GM12891 (cell line): ENCODE data around the gene CDC42EP4.

Experiments used
- DNase-seq: peaks from one replicate; pipeline ENCODE4 v3.0.0; 2011; ENCODE audit warnings: low spot score; ENCODE audit not compliant: insufficient read length
- FAIRE-seq: peaks from 2 replicates; lab custom pipeline; 2011; peaks lifted over from hg19 to GRCh38; lab: Jason Lieb, UNC
- PAX5 ChIP-seq: IDR thresholded peaks from 2 replicates; pipeline ENCODE4 v1.6.1; 2011; ENCODE audit warnings: low read length, moderate library complexity, mild to moderate bottlenecking; ENCODE audit not compliant: insufficient read depth, severe bottlenecking
- POLR2A ChIP-seq: IDR thresholded peaks from 2 replicates; pipeline ENCODE4 v1.6.1; 2011; ENCODE audit warnings: low read depth, low read length, control low read depth
- POLR2AphosphoS5 ChIP-seq: IDR thresholded peaks from 2 replicates; pipeline ENCODE4 v1.6.1; 2011; ENCODE audit warnings: low read depth, low read length, control low read depth
- POU2F2 ChIP-seq: IDR thresholded peaks from 2 replicates; pipeline ENCODE4 v1.6.1; 2011; ENCODE audit warnings: low read depth, mild to moderate bottlenecking, control low read depth, low read length, moderate library complexity
- SPI1 ChIP-seq: IDR thresholded peaks from 2 replicates; pipeline ENCODE4 v1.6.1; 2011; ENCODE audit warnings: low read depth, low read length, control low read depth
- TAF1 ChIP-seq: IDR thresholded peaks from 2 replicates; pipeline ENCODE4 v1.6.1; 2011; ENCODE audit warnings: low read depth, low read length, control low read depth

CDC42EP4 gene

DNA sequence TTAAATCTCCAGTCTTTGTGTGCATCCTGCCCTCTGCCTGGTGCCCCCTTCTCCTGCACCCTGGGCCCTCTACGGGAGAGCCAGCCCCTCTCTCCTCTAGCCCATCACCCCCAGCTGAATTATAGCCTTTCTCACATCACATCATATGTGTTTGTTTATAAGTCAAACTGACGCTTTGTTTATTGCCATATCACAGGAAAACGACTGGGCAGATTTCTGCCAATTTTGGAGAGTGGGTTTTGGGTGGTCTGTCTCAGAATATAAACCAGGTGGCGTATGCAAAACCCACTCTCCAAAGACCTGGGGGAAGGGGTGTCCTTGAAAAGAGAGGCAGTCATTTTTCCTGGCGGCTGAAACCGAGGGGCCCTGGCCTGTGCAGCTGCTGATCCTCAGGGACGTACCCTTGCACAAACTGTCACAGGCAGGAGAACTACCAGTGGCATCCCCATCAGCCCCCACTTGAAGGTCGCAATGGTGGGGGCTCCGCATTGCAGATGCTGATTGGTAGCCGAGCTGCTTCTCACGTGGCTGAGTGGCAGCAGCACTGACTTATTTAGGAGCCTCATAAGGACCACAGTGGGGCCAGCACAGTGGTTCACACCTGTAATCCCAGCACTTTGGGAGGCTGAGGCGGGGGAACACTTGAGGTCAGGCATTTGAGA, 34.8 kb upstream of the CDC42EP4 start:
- FAIRE-seq = no peak
- no peak for TF ChIP-seq PAX5
- TF ChIP-seq SPI1 = no peak
- TF ChIP-seq POLR2AphosphoS5 = no peak
- TF ChIP-seq POU2F2 = no peak
- DNase-seq = no peak

DNA sequence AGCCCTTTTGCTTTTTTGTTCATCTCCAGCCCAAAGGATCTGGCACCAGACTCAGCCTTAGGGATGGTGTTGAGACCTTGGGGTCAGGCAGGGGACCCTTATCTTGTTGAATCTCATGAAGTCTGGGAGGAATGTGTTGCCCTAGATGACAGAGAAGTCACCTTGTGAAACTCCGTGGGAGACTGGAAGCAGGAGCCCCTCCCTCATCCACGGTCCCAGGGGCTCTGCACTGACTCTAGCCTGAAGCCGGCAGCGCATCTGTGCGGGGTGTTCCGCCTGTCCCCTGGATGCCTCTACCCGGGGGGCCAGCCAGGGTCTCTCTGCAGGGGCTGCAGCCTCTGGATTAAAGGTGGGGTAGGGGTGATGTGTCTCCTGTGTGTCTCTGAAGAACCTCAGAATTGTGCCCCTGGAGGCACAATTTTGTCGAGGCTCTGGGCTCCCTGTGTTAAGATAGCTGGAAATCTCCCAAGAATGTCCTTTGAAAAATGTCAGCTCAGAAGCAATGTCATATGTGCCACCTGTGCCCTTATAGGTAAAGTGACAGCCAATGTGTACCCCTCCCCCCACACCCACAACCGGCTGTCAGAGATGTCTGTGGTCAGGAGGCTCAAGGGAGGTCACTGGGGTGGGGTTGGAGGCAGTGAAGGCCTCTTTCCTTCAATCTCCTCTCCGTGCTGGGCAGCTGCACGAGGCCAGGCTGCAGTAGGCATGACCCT, 32.1 kb upstream of the CDC42EP4 start:
- no peak for DNase-seq
- TF ChIP-seq TAF1 = no peak
- TF ChIP-seq POLR2A = no peak
- no peak for TF ChIP-seq PAX5
- no peak for TF ChIP-seq POLR2AphosphoS5
- no peak for TF ChIP-seq SPI1
- no peak for TF ChIP-seq POU2F2
- no peak for FAIRE-seq

DNA sequence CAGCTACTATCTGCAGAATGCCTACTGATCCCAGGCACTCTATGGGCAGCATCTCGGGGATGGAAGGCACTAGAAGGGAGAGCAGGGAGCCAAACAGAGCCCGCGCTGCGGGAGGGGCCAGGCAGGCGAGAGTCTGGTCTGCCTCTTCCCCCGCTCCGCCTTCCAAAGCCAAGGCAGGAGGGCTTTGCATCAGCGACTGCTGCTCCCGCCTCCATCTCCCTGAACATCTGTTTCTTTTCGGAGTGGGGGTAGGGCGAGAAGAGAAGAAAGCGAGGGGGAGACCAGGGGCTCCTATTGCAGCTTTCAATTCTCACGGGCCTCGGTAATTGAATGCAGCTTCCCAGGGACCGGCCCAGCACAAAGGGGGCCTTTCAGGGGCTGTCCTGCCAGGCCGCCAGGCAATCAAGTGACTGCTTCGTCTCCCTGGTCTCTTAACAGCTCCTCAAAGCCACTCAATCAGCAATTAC, 31.4 kb upstream of the CDC42EP4 start:
- no peak for DNase-seq
- FAIRE-seq = no peak
- no peak for TF ChIP-seq POLR2A
- no peak for TF ChIP-seq POLR2AphosphoS5

DNA sequence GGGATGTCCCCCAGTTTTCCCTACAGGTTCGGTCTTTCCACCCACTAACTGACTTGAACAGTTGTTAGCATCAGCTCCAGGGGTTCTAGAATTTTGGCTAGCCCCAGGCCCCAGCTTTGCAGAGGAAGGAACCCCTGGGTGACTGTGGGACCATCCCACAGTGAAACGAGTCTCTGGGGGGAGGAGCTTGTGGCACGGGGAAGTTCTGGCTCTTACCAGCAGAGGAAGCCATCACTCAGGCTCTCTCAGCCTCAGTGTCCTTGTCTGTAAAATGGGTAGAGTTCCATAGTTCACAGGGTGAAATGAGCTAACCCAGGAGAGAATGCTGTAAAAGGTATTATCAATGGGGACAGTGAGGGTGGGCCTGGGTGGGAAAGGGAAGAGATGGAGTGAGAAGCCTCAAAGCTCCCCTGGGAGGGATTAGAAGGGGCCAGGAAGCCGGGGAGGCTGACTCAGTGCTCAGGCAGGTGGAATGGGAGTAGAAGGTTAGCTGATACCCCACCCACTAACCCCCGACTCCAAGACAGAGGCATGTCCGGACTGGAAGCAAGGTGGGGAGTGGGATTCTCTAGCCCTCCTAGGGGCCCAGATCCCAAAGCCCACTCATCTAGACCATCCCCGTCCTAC, 30.9 kb upstream of the CDC42EP4 start:
- FAIRE-seq = no peak
- DNase-seq = no peak
- TF ChIP-seq POLR2A = no peak
- no peak for TF ChIP-seq POU2F2
- TF ChIP-seq TAF1 = no peak
- no peak for TF ChIP-seq PAX5
- no peak for TF ChIP-seq POLR2AphosphoS5
- TF ChIP-seq SPI1 = no peak

DNA sequence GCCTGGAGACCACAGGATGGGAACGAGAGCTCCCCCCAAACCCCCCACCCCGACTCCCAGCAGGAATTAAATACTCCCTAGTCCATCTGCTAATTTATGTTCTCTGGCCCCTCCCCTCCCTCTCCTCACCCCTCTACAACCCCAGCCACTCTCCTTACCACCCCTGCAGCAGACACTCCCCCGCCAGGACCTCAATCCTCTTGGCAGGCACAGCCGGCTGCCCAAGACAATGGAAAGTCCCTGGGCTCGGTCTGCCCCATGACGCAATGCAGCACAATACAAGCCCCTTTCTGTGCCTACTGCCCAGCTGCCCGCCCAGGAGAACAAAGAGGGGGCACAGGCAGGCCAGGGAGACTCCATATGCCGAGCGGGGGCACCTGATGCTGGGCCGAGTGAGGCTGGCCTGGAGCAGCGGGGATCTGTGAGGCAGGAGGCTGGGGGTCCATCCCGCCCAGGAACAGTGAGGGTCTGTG, 30.3 kb upstream of the CDC42EP4 start:
- DNase-seq (no peak), FAIRE-seq (no peak)
- no peak for TF ChIP-seq SPI1
- TF ChIP-seq PAX5 = no peak
- no peak for TF ChIP-seq TAF1
- no peak for TF ChIP-seq POU2F2
- TF ChIP-seq POLR2AphosphoS5 = no peak
- no peak for TF ChIP-seq POLR2A

DNA sequence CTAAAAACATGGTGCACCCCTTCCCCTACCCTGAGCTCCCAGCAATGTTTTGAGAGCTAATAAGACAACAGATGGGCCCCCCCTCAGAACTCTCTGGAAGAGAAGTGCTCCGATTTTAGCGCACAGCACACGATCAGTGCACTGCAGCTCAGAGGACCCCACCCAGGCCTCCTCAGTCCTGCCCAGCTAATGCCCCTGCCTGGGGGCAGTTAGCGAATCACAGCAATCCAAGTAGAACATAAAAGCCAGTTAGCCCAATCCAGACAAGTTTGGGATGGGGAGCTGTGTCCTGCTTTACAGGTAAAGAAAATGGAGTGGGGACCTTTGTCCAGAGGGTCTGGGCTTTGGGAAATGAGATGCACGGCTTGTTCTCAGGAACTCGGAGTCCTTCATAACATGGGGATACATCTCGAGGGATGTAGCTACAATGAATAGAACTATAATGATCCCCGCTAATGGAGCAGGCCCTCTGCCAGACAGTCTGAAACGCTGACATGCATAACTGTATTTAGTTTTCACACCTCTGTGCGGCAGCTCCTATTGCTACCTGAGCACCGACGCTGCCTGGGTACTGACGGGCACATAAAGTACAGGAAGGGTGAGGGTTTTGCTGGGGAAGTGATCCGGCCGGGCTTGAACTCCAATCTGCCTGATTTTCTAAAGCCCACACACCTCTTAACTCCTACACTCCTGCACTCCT, 29.7 kb upstream of the CDC42EP4 start:
- no peak for FAIRE-seq
- no peak for DNase-seq
- TF ChIP-seq TAF1 (no peak), POLR2A (no peak), POLR2AphosphoS5 (no peak), PAX5 (no peak), SPI1 (no peak), POU2F2 (no peak)

DNA sequence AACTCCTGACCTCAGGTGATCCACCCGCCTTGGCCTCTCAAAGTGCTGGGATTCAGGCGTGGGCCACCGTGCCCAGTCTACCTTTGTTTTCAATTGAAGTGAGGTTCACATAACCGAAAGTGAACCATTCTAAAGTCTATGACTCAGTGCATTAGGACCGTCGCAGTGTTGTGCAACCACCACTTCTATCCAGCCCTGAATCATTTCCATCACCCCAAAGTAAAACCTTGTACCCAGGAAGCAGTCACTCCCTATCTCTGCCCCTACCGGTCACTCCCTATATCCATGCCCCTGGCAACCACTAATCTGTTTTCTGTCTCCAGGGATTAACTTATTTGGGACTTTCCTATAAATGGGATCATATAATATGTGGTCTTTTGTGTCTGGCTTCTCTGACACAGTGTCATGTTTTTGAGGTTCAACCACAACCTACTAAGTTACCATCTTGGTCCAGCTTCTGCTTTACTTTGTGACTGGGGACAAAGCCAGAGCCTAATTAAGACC, 28.3 kb upstream of the CDC42EP4 start:
- TF ChIP-seq SPI1 (no peak), POLR2AphosphoS5 (no peak), TAF1 (no peak), POLR2A (no peak), PAX5 (no peak), POU2F2 (no peak)
- DNase-seq (no peak), FAIRE-seq (no peak)

DNA sequence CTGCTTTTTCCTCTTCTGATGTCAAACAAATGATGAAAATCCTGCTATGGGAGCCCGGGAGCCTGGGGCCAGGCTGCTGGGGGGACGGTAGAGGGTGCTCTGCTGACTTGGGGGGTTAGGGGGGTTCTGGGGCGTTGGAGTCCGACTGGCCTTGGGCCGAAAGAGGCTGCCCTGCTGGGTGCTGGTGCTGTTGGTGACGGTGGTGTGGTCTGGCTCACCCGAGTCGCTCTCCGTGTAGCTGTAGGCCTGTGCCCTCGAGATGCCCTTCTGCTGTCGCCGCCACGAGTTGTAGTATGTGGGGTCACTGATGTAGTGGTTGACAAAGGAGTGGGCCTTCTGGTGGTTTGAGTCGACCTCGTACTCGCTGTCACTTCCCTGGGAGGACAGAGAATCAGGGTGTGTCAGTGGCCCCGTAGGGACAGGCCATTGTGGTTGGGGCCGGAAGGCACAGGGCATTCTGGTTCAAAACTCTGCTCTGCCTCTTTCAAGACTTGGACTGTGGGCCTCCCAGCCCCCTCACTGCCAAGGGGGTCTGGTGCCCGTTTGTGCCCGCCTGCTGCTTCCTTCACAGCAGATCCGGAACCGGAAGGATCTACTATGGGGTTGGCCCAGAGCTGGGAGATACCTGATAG, 26.9 kb upstream of the CDC42EP4 start:
- DNase-seq = no peak
- FAIRE-seq = no peak
- TF ChIP-seq TAF1 (no peak), POLR2A (no peak), POU2F2 (no peak), SPI1 (no peak), POLR2AphosphoS5 (no peak)

DNA sequence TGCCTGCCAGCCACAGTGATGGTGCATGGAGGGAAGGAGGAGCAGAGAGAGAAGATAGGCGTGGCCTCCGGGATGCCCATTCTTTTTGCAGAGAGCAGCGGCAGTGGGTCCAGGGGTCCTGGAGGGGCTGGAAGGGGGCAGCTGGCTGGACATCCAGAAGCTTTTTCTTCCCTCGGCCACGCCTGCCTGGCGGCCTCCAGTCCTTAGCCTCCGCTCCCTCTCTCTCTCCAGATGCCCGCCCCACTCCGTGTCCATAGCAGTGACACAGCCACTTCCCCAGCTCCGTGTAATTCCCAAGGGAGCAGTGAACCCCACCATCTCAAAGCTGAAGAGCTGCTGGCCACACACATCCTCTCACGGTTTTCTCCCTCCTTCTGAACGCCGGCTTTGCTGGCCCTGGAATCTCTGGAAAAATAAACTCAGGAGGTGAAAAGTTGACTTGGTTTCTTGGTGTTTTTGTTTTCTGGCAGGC, 26.3 kb upstream of the CDC42EP4 start:
- FAIRE-seq (no peak), DNase-seq (no peak)
- TF ChIP-seq POLR2AphosphoS5 (no peak), POLR2A (no peak), PAX5 (no peak), TAF1 (no peak), SPI1 (no peak), POU2F2 (no peak)
